Gastroesophageal sphincter (tissue), 4 donors: ENCODE results near the gene KRTAP10-5. TPM values are rescaled to one million over a fixed set of nuclear protein-coding genes. Genes with fewer than 3 reads are reported as not detected.
"Not testable (repeated sequence)": the region's sequence is repeated elsewhere in the genome, so short reads cannot be mapped to it uniquely, and the experiment has no call there.

Experiments used
- ATAC-seq: fragments of 150-250 bp; one replicate; pipeline ENCODE4 v1.9.1; 2016; ENCODE audit warnings: mild to moderate bottlenecking, moderate library complexity
- H3K27ac ChIP-seq, 4 donors: fragments of 200-600 bp; sonication (generic) in 3 of 4; 1 replicate in 3 of 4; 2 replicates in 1 of 4; pipeline ENCODE4 v1.5.1; 2016 to 2019
- H3K27me3 ChIP-seq: fragments of 200-600 bp; sonication (generic); one replicate; pipeline ENCODE4 v1.5.1; 2019
- H3K36me3 ChIP-seq, 2 donors: fragments of 200-600 bp; sonication (generic); one replicate each; pipeline ENCODE4 v1.5.1; 2019; ENCODE audit warnings: control low read depth in 1 of 2
- H3K4me1 ChIP-seq, 3 donors: fragments of 200-600 bp; sonication (generic); 1 replicate in 2 of 3; 2 replicates in 1 of 3; pipeline ENCODE4 v1.5.1; 2016 to 2019; ENCODE audit warnings: control low read depth in 2 of 3
- H3K4me3 ChIP-seq, 2 donors: fragments of 200-600 bp; sonication (generic); one replicate each; pipeline ENCODE4 v1.5.1; 2019; ENCODE audit warnings: mild to moderate bottlenecking in 1 of 2, moderate library complexity in 1 of 2
- H3K9me3 ChIP-seq, 3 donors: fragments of 200-600 bp; sonication (generic); one replicate each; pipeline ENCODE4 v1.5.1; 2017 to 2019; ENCODE audit warnings: control low read depth in 2 of 3
- EP300 ChIP-seq: sonication (generic); formaldehyde crosslinking; IDR thresholded peaks from one replicate; pipeline ENCODE4 v1.6.1; 2017; ENCODE audit warnings: antibody characterized with exemption, mild to moderate bottlenecking
- POLR2A ChIP-seq, 2 donors: fragments of 450-650 bp; IDR thresholded peaks; one replicate each; pipeline ENCODE4 v1.6.1; 2017; ENCODE audit warnings: antibody characterized with exemption in 2 of 2, mild to moderate bottlenecking in 2 of 2, moderate library complexity in 1 of 2
- POLR2AphosphoS5 ChIP-seq: sonication (generic); formaldehyde crosslinking; IDR thresholded peaks from one replicate; pipeline ENCODE4 v1.6.1; 2017; ENCODE audit warnings: antibody characterized with exemption
- WGBS, 2 donors: methylation state at CpG; one replicate each; pipeline ENCODE4 v1.1.5; 2018; ENCODE audit warnings: low coverage in 1 of 2; 5-methylcytosine and 5-hydroxymethylcytosine counted together
- total RNA-seq, 4 donors: library from RNA; depleted of rRNA; stranded (reverse); fragments of >200 nt; gene quantifications; one replicate each; pipeline ENCODE4 v1.1.0, GENCODE V29; 2016
- TF ChIP-seq, protein P1 (sequence below), 4 experiments: fragments of 200-600 bp in 2 of 4; fragments of 450-650 bp in 2 of 4; sonication (generic) in 1 of 4; IDR thresholded peaks; one replicate each; pipeline ENCODE4 v1.5.1; 2017 to 2019; ENCODE audit warnings: antibody characterized with exemption in 4 of 4, mild to moderate bottlenecking in 2 of 4, moderate library complexity in 2 of 4

Gene KRTAP10-5
- total RNA-seq, 4 donors from 2014 or later = not detected

- WGBS, 2 donors = no CpG with 5 or more reads among the region's 4 CpGs
- Histone ChIP-seq H3K4me3 (no peak overlapping the region), H3K9me3 (peaks cover 0 to 37% (median 0%) of the 10 kb centered on the region in 3 donors), H3K4me1 (no peaks in the 10 kb centered on the region), H3K27me3 (peaks cover 76% of the 10 kb centered on the region), H3K27ac (no peak overlapping the region), H3K36me3 (no peaks in the 10 kb centered on the region)
- TF ChIP-seq POLR2AphosphoS5 = no peak
- no peak for ATAC-seq
Measured at GRCh38 chr21:44611551-44611950, 31.1 kb upstream of the KRTAP10-5 start.

DNA sequence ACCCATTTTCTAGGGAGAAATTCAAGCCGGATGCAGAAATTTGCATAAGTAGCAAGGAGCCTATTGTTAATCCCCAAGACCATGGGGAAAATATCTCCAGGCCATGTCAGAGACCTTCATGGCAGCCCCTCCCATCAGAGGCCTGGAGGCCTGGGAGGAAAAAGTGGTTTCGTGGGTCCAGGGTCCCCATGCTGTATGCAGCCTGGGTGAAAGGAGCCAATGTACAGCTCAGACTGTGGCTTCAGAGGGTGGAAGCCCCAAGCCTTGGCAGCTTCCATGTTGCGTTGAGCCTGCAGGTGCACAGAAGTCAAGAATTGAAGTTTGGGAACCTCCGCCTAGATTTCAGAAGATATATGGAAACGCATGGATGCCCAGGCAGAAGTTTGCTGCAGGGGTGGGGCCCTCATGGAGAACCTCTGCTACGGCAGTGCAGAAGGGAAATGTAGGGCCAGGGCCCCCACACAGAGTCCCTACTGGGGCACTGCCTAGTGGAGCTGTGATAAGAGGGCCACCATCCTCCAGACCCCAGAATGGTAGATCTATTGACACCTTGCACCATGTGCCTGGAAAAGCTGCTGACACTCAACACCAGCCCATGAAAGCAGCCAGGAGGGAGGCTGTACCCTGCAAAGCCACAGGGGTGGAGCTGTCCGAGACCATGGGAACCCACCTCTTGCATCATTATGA is 29.9 kb upstream of the KRTAP10-5 start:
- not testable (repeated sequence) for H3K4me3 ChIP-seq, H3K27ac ChIP-seq, H3K36me3 ChIP-seq, ATAC-seq, H3K4me1 ChIP-seq
- Histone ChIP-seq H3K9me3 (peaks cover 0 to 37% (median 0%) of the 10 kb centered on the region in 3 donors), H3K27me3 (peaks cover 73% of the 10 kb centered on the region)
- 93 to 95% methylated on average over 4 of the region's 7 CpGs for whole genome bisulfite sequencing, 2 donors

DNA sequence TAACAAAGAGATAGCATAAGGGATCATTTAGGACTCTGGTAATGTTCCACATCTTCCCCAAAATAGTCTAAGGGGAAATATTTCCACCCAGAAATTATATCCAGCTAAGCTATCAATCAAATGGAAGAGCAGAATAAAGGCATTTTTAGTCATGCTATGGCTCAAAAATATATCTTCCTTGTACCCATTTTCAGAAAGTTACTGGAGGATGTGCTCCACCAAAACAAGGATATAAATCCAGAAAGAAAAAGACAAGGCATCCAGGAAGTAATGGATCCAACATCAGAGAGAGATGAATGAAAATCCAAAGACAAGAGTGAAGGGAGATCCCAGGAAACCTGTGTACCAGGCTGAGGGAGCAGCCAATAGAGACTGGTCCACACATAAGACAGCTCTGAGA is 28.8 kb upstream of the KRTAP10-5 start:
- H3K4me3 ChIP-seq = no peak overlapping the region
- ATAC-seq = no peak
- no peaks in the 10 kb centered on the region for H3K36me3 ChIP-seq
- H3K27ac ChIP-seq = no peak overlapping the region
- H3K27me3 ChIP-seq = peaks cover 70% of the 10 kb centered on the region
- no peaks in the 10 kb centered on the region for H3K4me1 ChIP-seq
- TF ChIP-seq POLR2AphosphoS5 (no peak), POLR2A (IDR thresholded peaks at IDR 0.05) (no peak), EP300 (no peak)
- TF ChIP-seq, protein P1, sequence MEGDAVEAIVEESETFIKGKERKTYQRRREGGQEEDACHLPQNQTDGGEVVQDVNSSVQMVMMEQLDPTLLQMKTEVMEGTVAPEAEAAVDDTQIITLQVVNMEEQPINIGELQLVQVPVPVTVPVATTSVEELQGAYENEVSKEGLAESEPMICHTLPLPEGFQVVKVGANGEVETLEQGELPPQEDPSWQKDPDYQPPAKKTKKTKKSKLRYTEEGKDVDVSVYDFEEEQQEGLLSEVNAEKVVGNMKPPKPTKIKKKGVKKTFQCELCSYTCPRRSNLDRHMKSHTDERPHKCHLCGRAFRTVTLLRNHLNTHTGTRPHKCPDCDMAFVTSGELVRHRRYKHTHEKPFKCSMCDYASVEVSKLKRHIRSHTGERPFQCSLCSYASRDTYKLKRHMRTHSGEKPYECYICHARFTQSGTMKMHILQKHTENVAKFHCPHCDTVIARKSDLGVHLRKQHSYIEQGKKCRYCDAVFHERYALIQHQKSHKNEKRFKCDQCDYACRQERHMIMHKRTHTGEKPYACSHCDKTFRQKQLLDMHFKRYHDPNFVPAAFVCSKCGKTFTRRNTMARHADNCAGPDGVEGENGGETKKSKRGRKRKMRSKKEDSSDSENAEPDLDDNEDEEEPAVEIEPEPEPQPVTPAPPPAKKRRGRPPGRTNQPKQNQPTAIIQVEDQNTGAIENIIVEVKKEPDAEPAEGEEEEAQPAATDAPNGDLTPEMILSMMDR (IDR thresholded peaks at IDR 0.05) = no peak
- peaks cover 0 to 37% (median 0%) of the 10 kb centered on the region in 3 donors for H3K9me3 ChIP-seq

GRCh38 chr21:44606495-44606894 is 26.1 kb upstream of the KRTAP10-5 start:
- Histone ChIP-seq H3K27ac (no peak overlapping the region), H3K9me3 (peaks cover 0 to 28% (median 0%) of the 10 kb centered on the region in 3 donors), H3K27me3 (peaks cover 70% of the 10 kb centered on the region), H3K4me1 (no peaks in the 10 kb centered on the region), H3K36me3 (no peaks in the 10 kb centered on the region), H3K4me3 (no peak overlapping the region)
- ATAC-seq = no peak
- WGBS, 2 donors = 52 to 73% methylated on average over 4 of the region's 4 CpGs
- TF ChIP-seq POLR2A (IDR thresholded peaks at IDR 0.05) = no peak
- TF ChIP-seq POLR2AphosphoS5 = no peak
- TF ChIP-seq, protein P1 (IDR thresholded peaks at IDR 0.05) = no peak
- TF ChIP-seq EP300 = no peak

GRCh38 chr21:44603911-44604310 is 23.5 kb upstream of the KRTAP10-5 start:
- H3K36me3 ChIP-seq = no peaks in the 10 kb centered on the region
- peaks cover 0 to 4% (median 0%) of the 10 kb centered on the region in 3 donors for H3K9me3 ChIP-seq
- WGBS, 2 donors = 53 to 100% methylated on average over 2 to 3 of the region's 8 CpGs
- H3K4me3 ChIP-seq = no peak overlapping the region
- peaks cover 84% of the 10 kb centered on the region for H3K27me3 ChIP-seq
- no peak overlapping the region for H3K27ac ChIP-seq
- no peaks in the 10 kb centered on the region for H3K4me1 ChIP-seq
- TF ChIP-seq POLR2A (IDR thresholded peaks at IDR 0.05) (no peak), EP300 (no peak), POLR2AphosphoS5 (no peak)
- TF ChIP-seq, protein P1 (IDR thresholded peaks at IDR 0.05) = no peak
- ATAC-seq = no peak

DNA sequence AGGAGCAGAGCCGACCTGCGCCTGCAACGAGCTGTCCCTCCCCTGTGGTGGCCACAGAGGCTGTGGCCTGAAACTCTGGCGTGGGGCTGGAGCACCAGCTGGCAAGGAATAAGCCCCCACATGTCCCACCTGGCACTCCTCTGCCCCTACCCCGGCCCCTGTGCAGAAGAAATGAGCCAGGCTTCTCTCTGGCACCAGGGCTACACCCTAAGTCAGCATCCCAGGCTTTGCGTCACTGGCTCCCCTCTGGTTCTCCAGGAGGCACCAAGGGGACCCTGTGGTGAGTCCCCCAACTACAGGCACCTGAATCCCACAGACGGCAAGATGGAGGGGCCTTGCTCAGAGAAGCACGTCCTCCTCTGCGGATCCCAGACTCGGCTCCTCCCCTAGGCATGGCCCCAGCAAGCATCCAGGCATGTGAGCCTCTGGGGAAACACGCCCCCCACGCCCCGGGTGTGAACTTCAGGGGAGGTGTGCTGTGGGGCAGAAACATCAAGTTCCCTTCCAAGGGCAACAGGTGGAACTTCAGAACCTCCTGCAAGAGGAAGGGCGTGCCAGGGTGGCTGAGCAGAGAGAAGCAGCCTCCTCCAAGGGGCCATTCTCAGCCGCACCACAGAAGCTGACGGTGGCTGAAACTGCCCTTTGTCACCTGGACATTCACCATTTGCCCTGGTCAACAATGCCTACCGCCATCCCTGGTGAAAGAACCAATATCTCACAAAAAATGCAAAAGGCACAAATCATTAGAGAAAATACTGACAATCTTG is 22.9 kb upstream of the KRTAP10-5 start:
- WGBS, 2 donors = 7 to 33% methylated on average over 3 of the region's 17 CpGs
- no peaks in the 10 kb centered on the region for H3K4me1 ChIP-seq
- TF ChIP-seq, protein P1 (IDR thresholded peaks at IDR 0.05) = no peak
- TF ChIP-seq POLR2AphosphoS5 (no peak), EP300 (no peak), POLR2A (IDR thresholded peaks at IDR 0.05) (no peak)
- H3K4me3 ChIP-seq = no peak overlapping the region
- H3K36me3 ChIP-seq = no peaks in the 10 kb centered on the region
- ATAC-seq = no peak
- H3K27ac ChIP-seq = no peak overlapping the region
- H3K9me3 ChIP-seq = peaks cover 0 to 7% (median 0%) of the 10 kb centered on the region in 3 donors
- H3K27me3 ChIP-seq = peaks cover 90% of the 10 kb centered on the region
